ENCODE results near the gene PLXNA3.

GRCh38 chrX:154459832-154460231 is 1.8 kb downstream of the PLXNA3 start:
- no peak for TF ChIP-seq TAF1 (IDR thresholded peaks at IDR 0.05; ENCODE audit: borderline replicate concordance, low read depth, low read length)
- no peak for TF ChIP-seq POLR2AphosphoS5 (IDR thresholded peaks at IDR 0.05; ENCODE audit: low read depth, low read length)

Data from GM12892 (cell line).